Transverse colon (tissue), 4 donors: ENCODE data around the gene LRRC4B. TPM values are rescaled to one million over a fixed set of nuclear protein-coding genes. Genes with fewer than 3 reads are reported as not detected.
A peak's percentile ranks its signal among the peaks of the same experiment; 100 is the strongest.
"Not testable (repeated sequence)": the region's sequence is repeated elsewhere in the genome, so short reads cannot be mapped to it uniquely, and the experiment has no call there.

Experiments used
- DNase-seq: peaks from one replicate; pipeline ENCODE4 v3.0.0-alpha.2; 2019
- H3K27ac ChIP-seq, 4 donors: fragments of 200-600 bp; sonication (generic); 2 replicates each; pipeline ENCODE4 v1.5.1; 2016 to 2018; ENCODE audit warnings: inconsistent platforms in 4 of 4
- H3K27me3 ChIP-seq: fragments of 200-600 bp; sonication (generic); 2 replicates; pipeline ENCODE4 v1.5.1; 2017; ENCODE audit warnings: inconsistent platforms
- H3K36me3 ChIP-seq, 4 donors: fragments of 200-600 bp; sonication (generic); 2 replicates each; pipeline ENCODE4 v1.5.1; 2017 to 2019; ENCODE audit warnings: inconsistent platforms in 4 of 4
- H3K4me1 ChIP-seq, 4 donors: fragments of 200-600 bp; sonication (generic); 2 replicates each; pipeline ENCODE4 v1.5.1; 2017 to 2020; ENCODE audit warnings: inconsistent platforms in 4 of 4
- H3K4me3 ChIP-seq, 4 donors: fragments of 200-600 bp; sonication (generic); 1 replicate in 1 of 4; 2 replicates in 3 of 4; pipeline versions ENCODE4 v1.5.1 to v1.6.1; 2017 to 2019; ENCODE audit warnings: inconsistent platforms in 4 of 4
- H3K9me3 ChIP-seq, 2 donors: fragments of 200-600 bp; sonication (generic); 2 replicates each; pipeline ENCODE4 v1.5.1; 2017 to 2019; ENCODE audit warnings: inconsistent platforms in 2 of 2
- EP300 ChIP-seq: sonication (generic); formaldehyde crosslinking; IDR thresholded peaks from one replicate; pipeline ENCODE4 v1.6.1; 2017; ENCODE audit warnings: antibody characterized with exemption, low read depth
- POLR2A ChIP-seq: fragments of 450-650 bp; IDR thresholded peaks from one replicate; pipeline ENCODE4 v1.6.1; 2016; ENCODE audit warnings: antibody characterized with exemption, mild to moderate bottlenecking, moderate library complexity
- POLR2AphosphoS5 ChIP-seq, 3 donors: sonication (generic); formaldehyde crosslinking; IDR thresholded peaks; one replicate each; pipeline ENCODE4 v1.6.1; 2016; ENCODE audit warnings: antibody characterized with exemption in 3 of 3
- WGBS, 2 donors: methylation state at CpG; one replicate each; pipeline ENCODE4 v1.1.5; 2018; ENCODE audit warnings: low coverage in 1 of 2; 5-methylcytosine and 5-hydroxymethylcytosine counted together
- in situ Hi-C, 4 donors: fragments of 200-750 bp; cut with MboI; loops; one replicate each; pipeline versions ENCODE4 v1.15.0 to v1.15.1; 2017; ENCODE audit warnings: low sequenced_read_pairs in 3 of 4, low pct_ligation_motif_present in 1 of 4, low pct_unique_long_range_greater_than_20kb in 1 of 4
- intact Hi-C: fragments of 100-400 bp; cut with DNase I; formaldehyde crosslinking; loops from one replicate; pipeline ENCODE4 v1.15.1; 2023; ENCODE audit warnings: low total_unique reads
- total RNA-seq, 4 donors: library from RNA; depleted of rRNA; stranded (reverse); fragments of >200 nt; gene quantifications; one replicate each; pipeline ENCODE4 v1.1.0, GENCODE V29; 2016
- TF ChIP-seq, protein P1 (sequence below), 5 experiments: fragments of 200-600 bp in 3 of 5; fragments of 450-650 bp in 2 of 5; sonication (generic) in 3 of 5; IDR thresholded peaks; 1 replicate in 2 of 5; 2 replicates in 3 of 5; pipeline ENCODE4 v1.5.1; 2016 to 2017; ENCODE audit warnings: antibody characterized with exemption in 5 of 5, inconsistent platforms in 3 of 5, mild to moderate bottlenecking in 2 of 5, moderate library complexity in 1 of 5

LRRC4B gene
- total RNA-seq, 4 donors from 2014 or later = 0.37 to 1.4 (median 0.91) TPM

DNA sequence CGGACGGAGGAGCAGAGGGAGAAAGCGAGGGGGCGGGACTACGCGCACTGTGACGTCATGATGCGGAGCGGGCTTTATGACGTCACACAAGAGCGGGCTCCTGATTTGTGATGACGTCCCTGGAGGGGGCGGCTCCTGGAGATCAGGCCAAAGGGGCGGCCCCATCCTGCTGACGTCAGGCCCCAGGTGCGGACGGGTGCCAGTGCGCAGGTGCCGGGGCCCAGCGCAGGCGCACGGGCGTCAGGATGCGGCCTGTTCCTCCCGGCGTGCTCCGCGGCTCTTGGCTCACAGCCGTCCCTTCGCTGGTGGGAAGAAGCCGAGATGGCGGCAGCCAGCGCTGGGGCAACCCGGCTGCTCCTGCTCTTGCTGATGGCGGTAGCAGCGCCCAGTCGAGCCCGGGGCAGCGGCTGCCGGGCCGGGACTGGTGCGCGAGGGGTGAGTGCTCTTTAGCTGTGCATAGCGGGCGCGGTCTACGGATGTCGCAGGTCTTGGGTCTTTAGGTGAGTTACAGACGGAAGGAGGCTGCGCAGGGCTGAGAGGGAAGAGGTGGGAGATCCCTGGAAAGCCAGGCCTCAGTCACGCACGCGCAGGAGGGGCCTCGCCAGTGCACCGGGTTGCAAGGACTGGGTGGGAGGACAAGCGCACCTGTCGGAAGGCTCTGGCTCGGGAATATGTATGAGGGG lies 91.9 kb downstream of the LRRC4B start, which contains the start of the genes EMC10 and GARIN5A:
TSS of gene EMC10 (plus strand) at position 284 of the 683 bp plus-strand sequence. CDS start at position 322, 38 bp downstream.
TSS of gene GARIN5A (minus strand) at position 625 of the 683 bp plus-strand sequence. CDS start at position 165, 460 bp downstream.
- Histone ChIP-seq H3K36me3 (peaks cover 0 to 25% (median 9%) of the 10 kb centered on the region in 4 donors), H3K27ac (peak within 1 kb of the TSS; percentile 87 to 88 (median 88)), H3K27me3 (no peaks in the 10 kb centered on the region), H3K4me3 (peak within 1 kb of the TSS; percentile 76 to 96 (median 79)), H3K4me1 (peaks cover 6 to 16% (median 10%) of the 10 kb centered on the region in 4 donors), H3K9me3 (no peaks in the 10 kb centered on the region)
- intact Hi-C loops (loop anchor here (5.0 kb wide), 1 partner anchor 1929 kb away; no protein-coding TSS in a partner anchor), in situ Hi-C loops (no loop called here)
- TF ChIP-seq EP300 (peak; percentile 18), POLR2AphosphoS5 (IDR thresholded peaks at IDR 0.05) (peak; percentile 73 to 80 (median 75)), POLR2A (peak; percentile 84)
- TF ChIP-seq, protein P1, sequence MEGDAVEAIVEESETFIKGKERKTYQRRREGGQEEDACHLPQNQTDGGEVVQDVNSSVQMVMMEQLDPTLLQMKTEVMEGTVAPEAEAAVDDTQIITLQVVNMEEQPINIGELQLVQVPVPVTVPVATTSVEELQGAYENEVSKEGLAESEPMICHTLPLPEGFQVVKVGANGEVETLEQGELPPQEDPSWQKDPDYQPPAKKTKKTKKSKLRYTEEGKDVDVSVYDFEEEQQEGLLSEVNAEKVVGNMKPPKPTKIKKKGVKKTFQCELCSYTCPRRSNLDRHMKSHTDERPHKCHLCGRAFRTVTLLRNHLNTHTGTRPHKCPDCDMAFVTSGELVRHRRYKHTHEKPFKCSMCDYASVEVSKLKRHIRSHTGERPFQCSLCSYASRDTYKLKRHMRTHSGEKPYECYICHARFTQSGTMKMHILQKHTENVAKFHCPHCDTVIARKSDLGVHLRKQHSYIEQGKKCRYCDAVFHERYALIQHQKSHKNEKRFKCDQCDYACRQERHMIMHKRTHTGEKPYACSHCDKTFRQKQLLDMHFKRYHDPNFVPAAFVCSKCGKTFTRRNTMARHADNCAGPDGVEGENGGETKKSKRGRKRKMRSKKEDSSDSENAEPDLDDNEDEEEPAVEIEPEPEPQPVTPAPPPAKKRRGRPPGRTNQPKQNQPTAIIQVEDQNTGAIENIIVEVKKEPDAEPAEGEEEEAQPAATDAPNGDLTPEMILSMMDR (IDR thresholded peaks at IDR 0.05) = peak in 1 of 5 experiments; percentile 25
- WGBS, 2 donors = 4% methylated on average over 47 of the region's 58 CpGs; no CpG with 5 or more reads in 1 of the 2 donors
- peak; percentile 94 for DNase-seq

DNA sequence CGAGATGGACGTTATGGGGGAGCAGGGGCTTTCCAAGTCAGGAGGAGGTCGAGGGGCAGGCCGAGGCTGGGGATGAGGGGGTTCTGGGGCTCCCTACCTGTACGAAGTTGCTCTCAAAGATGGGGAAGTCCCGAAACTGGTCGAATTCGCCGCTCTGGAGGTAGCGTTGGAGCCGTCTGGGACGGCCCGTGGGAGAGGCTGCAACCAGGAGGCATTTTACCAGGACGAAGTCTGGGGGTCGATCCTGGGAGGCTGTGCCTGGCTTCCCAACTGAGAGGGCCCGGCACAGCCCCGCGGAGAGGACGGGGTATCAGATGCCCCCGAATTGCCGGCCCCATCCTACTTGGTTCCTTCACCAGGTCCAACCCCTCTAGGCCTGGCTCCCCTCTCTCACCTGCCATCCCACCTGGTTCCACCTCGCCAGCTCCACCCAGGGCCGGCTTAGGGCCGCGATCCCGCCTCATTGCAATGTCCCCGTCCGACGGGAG lies 92.5 kb downstream of the LRRC4B start:
- Histone ChIP-seq H3K27me3 (no peaks in the 10 kb centered on the region), H3K36me3 (peaks cover 0 to 19% (median 6%) of the 10 kb centered on the region in 4 donors), H3K9me3 (no peaks in the 10 kb centered on the region), H3K4me3 (peak overlapping the region in 1 of 4 donors; percentile 80), H3K4me1 (peaks cover 6 to 16% (median 10%) of the 10 kb centered on the region in 4 donors), H3K27ac (peak overlapping the region; percentile 87 to 88 (median 88))
- intact Hi-C loops = loop anchor here (5.0 kb wide), 1 partner anchor 1928 kb away; no protein-coding TSS in a partner anchor
- in situ Hi-C loops = no loop called here
- 82% methylated on average over 28 of the region's 29 CpGs; no CpG with 5 or more reads in 1 of the 2 donors for WGBS, 2 donors
- DNase-seq = no peak
- TF ChIP-seq EP300 (no peak), POLR2AphosphoS5 (IDR thresholded peaks at IDR 0.05) (no peak)

GRCh38 chr19:50475101-50475568 lies 93.1 kb downstream of the LRRC4B start:
- Histone ChIP-seq H3K4me3 (no peak overlapping the region), H3K27me3 (no peaks in the 10 kb centered on the region), H3K4me1 (peaks cover 6 to 16% (median 10%) of the 10 kb centered on the region in 4 donors), H3K36me3 (peaks cover 0 to 13% (median 3%) of the 10 kb centered on the region in 4 donors), H3K27ac (no peak overlapping the region), H3K9me3 (no peaks in the 10 kb centered on the region)
- no peak for TF ChIP-seq POLR2AphosphoS5 (IDR thresholded peaks at IDR 0.05)
- TF ChIP-seq, protein P1 (IDR thresholded peaks at IDR 0.05) = no peak
- intact Hi-C loops (loop anchor here (5.0 kb wide), 1 partner anchor 1928 kb away; no protein-coding TSS in a partner anchor), in situ Hi-C loops (no loop called here)
- 77% methylated on average over 12 of the region's 12 CpGs; no CpG with 5 or more reads in 1 of the 2 donors for WGBS, 2 donors
- no peak for DNase-seq

- H3K4me3 ChIP-seq, H3K27ac ChIP-seq, H3K36me3 ChIP-seq, H3K9me3 ChIP-seq, intact Hi-C loops, DNase-seq, H3K27me3 ChIP-seq: not testable (repeated sequence)
- in situ Hi-C loops = loop anchor here in 1 of 4 donors (25.0 kb wide), 1 partner anchor 111 kb away; the partner anchor contains the start of gene NAPSA
- WGBS, 2 donors = 67 to 100% methylated on average over 1 to 3 of the region's 3 CpGs
- H3K4me1 ChIP-seq = peaks cover 6 to 14% (median 10%) of the 10 kb centered on the region in 4 donors
These were observed 94.9 kb downstream of the LRRC4B start for GRCh38 chr19:50473336-50473735.

DNA sequence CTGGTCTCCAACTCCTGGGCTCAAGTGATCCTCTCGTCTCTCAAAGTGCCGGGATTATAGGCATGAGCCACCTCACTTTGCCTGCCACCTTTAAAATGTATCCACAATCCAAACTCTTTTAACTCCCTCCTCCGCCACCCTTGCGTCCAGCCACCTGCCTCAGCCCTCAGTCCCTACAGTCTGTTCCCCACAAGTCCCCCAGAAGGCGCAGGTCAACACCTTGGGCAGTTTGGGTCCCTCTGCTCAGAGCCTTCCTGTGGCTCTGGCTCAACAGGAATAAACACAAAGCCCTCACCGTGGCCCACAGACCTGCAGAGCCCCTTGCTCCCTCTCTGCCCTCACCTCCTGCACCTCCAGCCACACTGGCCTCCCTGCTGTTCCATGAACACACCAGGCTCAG lies 99.4 kb downstream of the LRRC4B start:
- Histone ChIP-seq H3K36me3 (no peaks in the 10 kb centered on the region), H3K27me3 (no peaks in the 10 kb centered on the region), H3K9me3 (no peaks in the 10 kb centered on the region), H3K4me3 (no peak overlapping the region), H3K27ac (no peak overlapping the region), H3K4me1 (peaks cover 0 to 8% (median 6%) of the 10 kb centered on the region in 4 donors)
- in situ Hi-C loops = loop anchor here in 3 of 4 donors (10.0 to 25.0 kb wide), 2 partner anchors 104 to 107 kb away; partner anchors contain the start of gene NAPSA (in 3 of the 3)
- intact Hi-C loops = no loop called here
- TF ChIP-seq POLR2AphosphoS5 (IDR thresholded peaks at IDR 0.05) = no peak
- TF ChIP-seq, protein P1 (IDR thresholded peaks at IDR 0.05) = no peak
- no peak for TF ChIP-seq EP300
- no peak for TF ChIP-seq POLR2A
- WGBS, 2 donors = 87% methylated on average over 6 of the region's 6 CpGs; no CpG with 5 or more reads in 1 of the 2 donors
- DNase-seq = no peak
